Liver (tissue), 9 donors: ENCODE measurements around the gene MEGF6. TPM values are rescaled to one million over a fixed set of nuclear protein-coding genes. Genes with fewer than 3 reads are reported as not detected.

ENCODE experiments used
- DNase-seq: peaks from one replicate; pipeline ENCODE4 v3.0.0-alpha.2; 2017; ENCODE audit warnings: low spot score
- H3K27ac ChIP-seq, 2 donors: one replicate each; pipeline ENCODE4 v1.7.0; 2013; ENCODE audit warnings: inconsistent platforms in 2 of 2, low read length in 2 of 2, control low read depth in 1 of 2, low read depth in 1 of 2, mild to moderate bottlenecking in 1 of 2
- H3K27me3 ChIP-seq, 4 donors: one replicate each; pipeline versions ENCODE4 v1.6.1 to v1.7.0; 2013; ENCODE audit warnings: low read length in 3 of 4, inconsistent platforms in 1 of 4, mild to moderate bottlenecking in 1 of 4, moderate library complexity in 1 of 4; ENCODE audit not compliant: control insufficient read depth in 4 of 4, insufficient read depth in 4 of 4
- H3K36me3 ChIP-seq, 4 donors: one replicate each; pipeline versions ENCODE4 v1.6.1 to v1.7.0; 2013; ENCODE audit warnings: low read length in 3 of 4, mild to moderate bottlenecking in 3 of 4, low read depth in 1 of 4, moderate library complexity in 1 of 4; ENCODE audit not compliant: control insufficient read depth in 4 of 4, insufficient read depth in 3 of 4
- H3K4me1 ChIP-seq, 4 donors: one replicate each; pipeline versions ENCODE4 v1.6.1 to v1.7.0; 2013; ENCODE audit warnings: low read length in 3 of 4, mild to moderate bottlenecking in 3 of 4, moderate library complexity in 1 of 4; ENCODE audit not compliant: control insufficient read depth in 4 of 4, insufficient read depth in 4 of 4
- H3K4me3 ChIP-seq, 3 donors: one replicate each; pipeline versions ENCODE4 v1.6.1 to v1.7.0; 2013; ENCODE audit warnings: low read length in 3 of 3, control low read depth in 1 of 3, low read depth in 1 of 3, mild to moderate bottlenecking in 1 of 3
- H3K9ac ChIP-seq, 2 donors: one replicate each; pipeline ENCODE4 v1.7.0; 2013; ENCODE audit warnings: low read length in 2 of 2, mild to moderate bottlenecking in 2 of 2, moderate library complexity in 2 of 2, control low read depth in 1 of 2, low read depth in 1 of 2
- H3K9me3 ChIP-seq, 4 donors: one replicate each; pipeline versions ENCODE4 v1.6.1 to v1.7.0; 2013; ENCODE audit warnings: low read length in 3 of 4; ENCODE audit not compliant: control insufficient read depth in 4 of 4
- EGR1 ChIP-seq, 2 donors: IDR thresholded peaks; 2 replicates each; pipeline ENCODE4 v1.6.1; 2016 to 2018; ENCODE audit warnings: antibody characterized with exemption in 2 of 2, low read depth in 2 of 2
- FOXA2 ChIP-seq: IDR thresholded peaks from 2 replicates; pipeline ENCODE4 v1.6.1; 2016; ENCODE audit warnings: antibody characterized with exemption
- HNF4A ChIP-seq, 2 donors: conservative IDR thresholded peaks; 2 replicates each; pipeline ENCODE4 v1.6.1; 2016; ENCODE audit warnings: antibody characterized with exemption in 2 of 2, mild to moderate bottlenecking in 2 of 2
- HNF4G ChIP-seq: IDR thresholded peaks from 2 replicates; pipeline ENCODE4 v1.6.1; 2016; ENCODE audit warnings: antibody characterized with exemption
- JUND ChIP-seq, 2 donors: IDR thresholded peaks; 2 replicates each; pipeline ENCODE4 v1.6.1; 2016; ENCODE audit warnings: antibody characterized with exemption in 2 of 2
- RAD21 ChIP-seq, 2 donors: IDR thresholded peaks; 2 replicates each; pipeline ENCODE4 v1.6.1; 2016; ENCODE audit warnings: antibody characterized with exemption in 2 of 2, mild to moderate bottlenecking in 2 of 2
- YY1 ChIP-seq: IDR thresholded peaks from 2 replicates; pipeline ENCODE4 v1.6.1; 2016; ENCODE audit warnings: antibody characterized with exemption, mild to moderate bottlenecking
- WGBS: extraction: QIAGEN DNeasy Blood & Tissue Kit; methylation state at CpG from one replicate; pipeline ENCODE4 v1.1.7; 2013; 5-methylcytosine and 5-hydroxymethylcytosine counted together
- polyA plus RNA-seq, 2 donors: library from polyadenylated mRNA; stranded (reverse) in 1 of 2; unstranded in 1 of 2; fragments of 200-250 nt in 1 of 2; fragments of >200 nt in 1 of 2; fragmentation: Nextera tagmentation in 1 of 2; extraction: Ambion mirVana in 1 of 2; gene quantifications; one replicate each; pipeline versions ENCODE4 v1.2.1 to v1.2.3, GENCODE V29; 2013 to 2015
- total RNA-seq, 2 donors: library from RNA; depleted of rRNA; stranded (reverse); fragments of >200 nt; gene quantifications; one replicate each; pipeline ENCODE4 v1.2.3, GENCODE V29; 2014
- TF ChIP-seq, protein P1 (sequence below): IDR thresholded peaks from 2 replicates; pipeline ENCODE4 v1.6.1; 2016; ENCODE audit warnings: antibody characterized with exemption, mild to moderate bottlenecking
- TF ChIP-seq, protein P2 (sequence below): IDR thresholded peaks from 2 replicates; pipeline ENCODE4 v1.6.1; 2016; ENCODE audit warnings: antibody characterized with exemption
- TF ChIP-seq, protein P3 (sequence below): fragments of 150-350 bp; IDR thresholded peaks from 2 replicates; pipeline ENCODE4 v1.5.1; 2017; ENCODE audit warnings: improper control_type of control experiment, low read depth, low read length; ENCODE audit not compliant: missing input control
- TF ChIP-seq, protein P4 (sequence below): IDR thresholded peaks from 2 replicates; pipeline ENCODE4 v1.6.1; 2016; ENCODE audit warnings: antibody characterized with exemption
- donor health status: healthy.
- donor health status: healthy.
- donor health status: healthy.
- donor health status: healthy.
- donor health status: healthy.

Gene MEGF6
- total and polyA plus RNA-seq, 4 donors: 1.3 to 11.0 (median 4.0) TPM

DNA sequence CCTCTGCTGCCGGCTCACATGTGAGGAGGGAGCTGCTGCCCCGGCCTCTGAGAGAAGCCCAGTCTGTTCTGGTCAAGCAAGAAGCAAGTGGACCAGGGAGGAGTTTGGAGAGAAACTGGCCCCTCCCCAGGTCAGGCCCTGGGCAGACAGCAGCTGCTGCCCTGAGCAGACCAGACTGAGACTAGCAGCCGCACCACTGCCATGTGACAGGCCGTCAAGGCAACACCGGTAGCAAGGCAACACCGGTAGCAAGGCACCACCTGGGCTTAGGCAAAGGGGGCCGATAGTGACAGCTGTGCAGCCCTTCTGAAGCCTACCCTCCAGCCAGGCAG lies 106.5 kb downstream of the MEGF6 start:
- no peak overlapping the region for H3K4me3 ChIP-seq
- no peak overlapping the region for H3K9ac ChIP-seq
- WGBS: 85% methylated on average over 7 of the region's 7 CpGs
- H3K27me3 ChIP-seq: no peaks in the 10 kb centered on the region
- H3K27ac ChIP-seq: no peak overlapping the region
- H3K4me1 ChIP-seq: peaks cover 0 to 2% (median 0%) of the 10 kb centered on the region in 4 donors
- no peaks in the 10 kb centered on the region for H3K9me3 ChIP-seq
- H3K36me3 ChIP-seq: no peaks in the 10 kb centered on the region
- DNase-seq: no peak
- TF ChIP-seq HNF4G (no peak), RAD21 (IDR thresholded peaks at IDR 0.05) (no peak), JUND (IDR thresholded peaks at IDR 0.05) (no peak)

DNA sequence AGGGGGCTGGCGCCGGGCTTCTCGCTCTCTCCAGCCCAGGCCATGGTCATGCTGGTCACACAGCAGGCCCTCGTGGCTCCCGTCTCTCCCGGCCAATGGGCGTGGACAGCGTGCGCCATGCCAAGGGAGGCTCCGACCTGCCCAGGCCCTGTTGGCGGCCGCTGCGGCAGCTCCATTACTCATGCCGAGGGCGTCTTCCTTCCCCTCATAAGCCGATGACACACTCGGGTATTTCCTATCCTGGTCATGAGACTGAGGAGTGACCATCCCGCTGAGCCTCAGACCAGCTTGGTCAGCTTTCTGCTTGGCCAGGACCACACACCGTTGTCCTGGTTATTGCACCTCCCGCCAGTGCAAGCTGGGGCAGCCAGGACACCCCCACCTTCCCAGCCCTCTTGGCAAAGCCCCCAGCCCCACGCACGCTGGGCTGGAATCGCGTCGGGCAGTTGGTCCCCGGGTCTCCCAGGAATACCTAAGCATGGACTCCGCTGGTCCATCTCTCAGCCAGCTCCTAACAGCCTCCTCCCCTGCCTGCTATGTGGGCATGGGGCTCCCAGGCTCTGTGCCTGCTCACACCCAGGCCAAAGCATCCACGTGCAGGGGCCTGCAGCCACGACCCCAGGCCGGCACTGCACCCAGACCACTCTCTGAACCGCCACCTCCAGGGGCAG lies 107.0 kb downstream of the MEGF6 start:
- peaks cover 0 to 2% (median 0%) of the 10 kb centered on the region in 4 donors for H3K4me1 ChIP-seq
- no peak overlapping the region for H3K27ac ChIP-seq
- TF ChIP-seq, protein P1, sequence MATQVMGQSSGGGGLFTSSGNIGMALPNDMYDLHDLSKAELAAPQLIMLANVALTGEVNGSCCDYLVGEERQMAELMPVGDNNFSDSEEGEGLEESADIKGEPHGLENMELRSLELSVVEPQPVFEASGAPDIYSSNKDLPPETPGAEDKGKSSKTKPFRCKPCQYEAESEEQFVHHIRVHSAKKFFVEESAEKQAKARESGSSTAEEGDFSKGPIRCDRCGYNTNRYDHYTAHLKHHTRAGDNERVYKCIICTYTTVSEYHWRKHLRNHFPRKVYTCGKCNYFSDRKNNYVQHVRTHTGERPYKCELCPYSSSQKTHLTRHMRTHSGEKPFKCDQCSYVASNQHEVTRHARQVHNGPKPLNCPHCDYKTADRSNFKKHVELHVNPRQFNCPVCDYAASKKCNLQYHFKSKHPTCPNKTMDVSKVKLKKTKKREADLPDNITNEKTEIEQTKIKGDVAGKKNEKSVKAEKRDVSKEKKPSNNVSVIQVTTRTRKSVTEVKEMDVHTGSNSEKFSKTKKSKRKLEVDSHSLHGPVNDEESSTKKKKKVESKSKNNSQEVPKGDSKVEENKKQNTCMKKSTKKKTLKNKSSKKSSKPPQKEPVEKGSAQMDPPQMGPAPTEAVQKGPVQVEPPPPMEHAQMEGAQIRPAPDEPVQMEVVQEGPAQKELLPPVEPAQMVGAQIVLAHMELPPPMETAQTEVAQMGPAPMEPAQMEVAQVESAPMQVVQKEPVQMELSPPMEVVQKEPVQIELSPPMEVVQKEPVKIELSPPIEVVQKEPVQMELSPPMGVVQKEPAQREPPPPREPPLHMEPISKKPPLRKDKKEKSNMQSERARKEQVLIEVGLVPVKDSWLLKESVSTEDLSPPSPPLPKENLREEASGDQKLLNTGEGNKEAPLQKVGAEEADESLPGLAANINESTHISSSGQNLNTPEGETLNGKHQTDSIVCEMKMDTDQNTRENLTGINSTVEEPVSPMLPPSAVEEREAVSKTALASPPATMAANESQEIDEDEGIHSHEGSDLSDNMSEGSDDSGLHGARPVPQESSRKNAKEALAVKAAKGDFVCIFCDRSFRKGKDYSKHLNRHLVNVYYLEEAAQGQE: no peak
- TF ChIP-seq, protein P2, sequence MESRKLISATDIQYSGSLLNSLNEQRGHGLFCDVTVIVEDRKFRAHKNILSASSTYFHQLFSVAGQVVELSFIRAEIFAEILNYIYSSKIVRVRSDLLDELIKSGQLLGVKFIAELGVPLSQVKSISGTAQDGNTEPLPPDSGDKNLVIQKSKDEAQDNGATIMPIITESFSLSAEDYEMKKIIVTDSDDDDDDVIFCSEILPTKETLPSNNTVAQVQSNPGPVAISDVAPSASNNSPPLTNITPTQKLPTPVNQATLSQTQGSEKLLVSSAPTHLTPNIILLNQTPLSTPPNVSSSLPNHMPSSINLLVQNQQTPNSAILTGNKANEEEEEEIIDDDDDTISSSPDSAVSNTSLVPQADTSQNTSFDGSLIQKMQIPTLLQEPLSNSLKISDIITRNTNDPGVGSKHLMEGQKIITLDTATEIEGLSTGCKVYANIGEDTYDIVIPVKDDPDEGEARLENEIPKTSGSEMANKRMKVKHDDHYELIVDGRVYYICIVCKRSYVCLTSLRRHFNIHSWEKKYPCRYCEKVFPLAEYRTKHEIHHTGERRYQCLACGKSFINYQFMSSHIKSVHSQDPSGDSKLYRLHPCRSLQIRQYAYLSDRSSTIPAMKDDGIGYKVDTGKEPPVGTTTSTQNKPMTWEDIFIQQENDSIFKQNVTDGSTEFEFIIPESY: no peak
- no peak for TF ChIP-seq EGR1 (IDR thresholded peaks at IDR 0.05; ENCODE audit: low read depth in 2 of 2)
- TF ChIP-seq, protein P3, sequence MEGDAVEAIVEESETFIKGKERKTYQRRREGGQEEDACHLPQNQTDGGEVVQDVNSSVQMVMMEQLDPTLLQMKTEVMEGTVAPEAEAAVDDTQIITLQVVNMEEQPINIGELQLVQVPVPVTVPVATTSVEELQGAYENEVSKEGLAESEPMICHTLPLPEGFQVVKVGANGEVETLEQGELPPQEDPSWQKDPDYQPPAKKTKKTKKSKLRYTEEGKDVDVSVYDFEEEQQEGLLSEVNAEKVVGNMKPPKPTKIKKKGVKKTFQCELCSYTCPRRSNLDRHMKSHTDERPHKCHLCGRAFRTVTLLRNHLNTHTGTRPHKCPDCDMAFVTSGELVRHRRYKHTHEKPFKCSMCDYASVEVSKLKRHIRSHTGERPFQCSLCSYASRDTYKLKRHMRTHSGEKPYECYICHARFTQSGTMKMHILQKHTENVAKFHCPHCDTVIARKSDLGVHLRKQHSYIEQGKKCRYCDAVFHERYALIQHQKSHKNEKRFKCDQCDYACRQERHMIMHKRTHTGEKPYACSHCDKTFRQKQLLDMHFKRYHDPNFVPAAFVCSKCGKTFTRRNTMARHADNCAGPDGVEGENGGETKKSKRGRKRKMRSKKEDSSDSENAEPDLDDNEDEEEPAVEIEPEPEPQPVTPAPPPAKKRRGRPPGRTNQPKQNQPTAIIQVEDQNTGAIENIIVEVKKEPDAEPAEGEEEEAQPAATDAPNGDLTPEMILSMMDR: no peak
- TF ChIP-seq YY1: no peak
- TF ChIP-seq FOXA2: no peak
- no peak for TF ChIP-seq HNF4A (conservative IDR thresholded peaks at IDR 0.05)
- TF ChIP-seq, protein P4, sequence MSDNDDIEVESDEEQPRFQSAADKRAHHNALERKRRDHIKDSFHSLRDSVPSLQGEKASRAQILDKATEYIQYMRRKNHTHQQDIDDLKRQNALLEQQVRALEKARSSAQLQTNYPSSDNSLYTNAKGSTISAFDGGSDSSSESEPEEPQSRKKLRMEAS: no peak
- WGBS: 86% methylated on average over 31 of the region's 31 CpGs
- no peak overlapping the region for H3K9ac ChIP-seq
- H3K4me3 ChIP-seq: no peak overlapping the region
- no peaks in the 10 kb centered on the region for H3K36me3 ChIP-seq
- no peaks in the 10 kb centered on the region for H3K27me3 ChIP-seq
- DNase-seq: no peak
- no peaks in the 10 kb centered on the region for H3K9me3 ChIP-seq
